C4-2B (cell line): Measurements from ENCODE around the gene OSBP2.

ENCODE experiments used
- H3K27ac ChIP-seq: fragments of 450-650 bp; 2 replicates; pipeline ENCODE4 v1.5.1; 2017
- ZFX ChIP-seq: fragments of 450-650 bp; IDR thresholded peaks from 2 replicates; pipeline ENCODE4 v1.6.1; 2017
- TF ChIP-seq, protein P1 (sequence below): fragments of 450-650 bp; conservative IDR thresholded peaks from 2 replicates; pipeline ENCODE4 v1.5.1; 2017; ENCODE audit warnings: mild to moderate bottlenecking

OSBP2 gene

DNA sequence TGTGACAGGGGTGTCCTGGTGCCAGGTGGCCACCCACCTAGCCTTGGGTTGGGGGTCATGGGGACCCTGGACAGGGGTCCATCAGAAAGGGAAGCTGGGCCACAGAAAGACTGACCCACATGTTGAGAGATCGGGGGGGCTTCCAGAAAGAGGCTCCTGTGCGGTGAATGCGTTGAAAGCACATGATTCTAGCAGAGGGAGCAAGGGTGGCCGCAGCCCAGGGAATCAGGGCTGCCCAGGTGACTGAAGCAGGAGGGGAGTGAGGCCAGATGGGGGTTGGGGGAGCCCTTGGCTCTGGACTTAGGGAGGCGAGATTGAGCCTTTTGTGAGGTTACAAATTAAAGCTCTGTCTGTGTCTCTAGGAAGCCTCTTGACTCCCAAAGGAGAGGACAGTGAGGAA lies 193.2 kb downstream of the OSBP2 start:
- no peak overlapping the region for H3K27ac ChIP-seq
- TF ChIP-seq, protein P1, sequence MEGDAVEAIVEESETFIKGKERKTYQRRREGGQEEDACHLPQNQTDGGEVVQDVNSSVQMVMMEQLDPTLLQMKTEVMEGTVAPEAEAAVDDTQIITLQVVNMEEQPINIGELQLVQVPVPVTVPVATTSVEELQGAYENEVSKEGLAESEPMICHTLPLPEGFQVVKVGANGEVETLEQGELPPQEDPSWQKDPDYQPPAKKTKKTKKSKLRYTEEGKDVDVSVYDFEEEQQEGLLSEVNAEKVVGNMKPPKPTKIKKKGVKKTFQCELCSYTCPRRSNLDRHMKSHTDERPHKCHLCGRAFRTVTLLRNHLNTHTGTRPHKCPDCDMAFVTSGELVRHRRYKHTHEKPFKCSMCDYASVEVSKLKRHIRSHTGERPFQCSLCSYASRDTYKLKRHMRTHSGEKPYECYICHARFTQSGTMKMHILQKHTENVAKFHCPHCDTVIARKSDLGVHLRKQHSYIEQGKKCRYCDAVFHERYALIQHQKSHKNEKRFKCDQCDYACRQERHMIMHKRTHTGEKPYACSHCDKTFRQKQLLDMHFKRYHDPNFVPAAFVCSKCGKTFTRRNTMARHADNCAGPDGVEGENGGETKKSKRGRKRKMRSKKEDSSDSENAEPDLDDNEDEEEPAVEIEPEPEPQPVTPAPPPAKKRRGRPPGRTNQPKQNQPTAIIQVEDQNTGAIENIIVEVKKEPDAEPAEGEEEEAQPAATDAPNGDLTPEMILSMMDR, result no peak
- TF ChIP-seq ZFX, result no peak

DNA sequence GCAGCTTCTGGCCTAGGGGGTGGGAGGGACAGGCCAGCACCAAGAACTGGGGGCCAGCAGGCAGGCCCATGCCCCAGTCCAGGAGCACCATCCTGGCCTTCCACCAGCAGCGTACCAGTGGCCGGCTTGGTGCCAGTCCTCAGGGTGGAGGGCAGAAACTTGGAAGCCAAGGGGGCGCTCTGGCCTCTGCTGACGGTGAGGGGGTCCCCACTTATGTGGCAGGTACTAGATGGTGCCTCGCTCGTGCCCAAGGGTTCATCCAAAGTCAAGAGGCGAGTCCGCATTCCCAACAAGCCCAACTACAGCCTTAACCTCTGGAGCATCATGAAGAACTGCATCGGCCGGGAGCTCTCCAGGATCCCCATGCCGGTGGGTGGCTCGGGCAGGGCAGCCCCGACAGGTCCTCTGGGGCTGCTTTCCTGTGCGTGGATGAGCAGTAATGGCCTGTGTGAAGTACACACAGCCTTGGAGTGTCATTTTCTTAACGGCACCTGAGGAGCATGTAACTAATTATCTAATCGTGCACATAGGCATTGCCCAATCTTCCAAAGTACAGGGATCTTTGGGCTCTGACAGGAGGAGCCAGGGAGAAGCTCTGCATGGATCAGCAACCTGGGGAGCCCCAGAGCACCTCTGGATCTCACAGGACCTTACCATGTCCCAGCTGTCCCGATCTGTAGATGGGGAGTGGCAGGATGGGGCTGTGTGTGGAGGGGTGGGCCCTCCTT lies 194.8 kb downstream of the OSBP2 start:
- TF ChIP-seq, protein P1, result no peak
- no peak for TF ChIP-seq ZFX

DNA sequence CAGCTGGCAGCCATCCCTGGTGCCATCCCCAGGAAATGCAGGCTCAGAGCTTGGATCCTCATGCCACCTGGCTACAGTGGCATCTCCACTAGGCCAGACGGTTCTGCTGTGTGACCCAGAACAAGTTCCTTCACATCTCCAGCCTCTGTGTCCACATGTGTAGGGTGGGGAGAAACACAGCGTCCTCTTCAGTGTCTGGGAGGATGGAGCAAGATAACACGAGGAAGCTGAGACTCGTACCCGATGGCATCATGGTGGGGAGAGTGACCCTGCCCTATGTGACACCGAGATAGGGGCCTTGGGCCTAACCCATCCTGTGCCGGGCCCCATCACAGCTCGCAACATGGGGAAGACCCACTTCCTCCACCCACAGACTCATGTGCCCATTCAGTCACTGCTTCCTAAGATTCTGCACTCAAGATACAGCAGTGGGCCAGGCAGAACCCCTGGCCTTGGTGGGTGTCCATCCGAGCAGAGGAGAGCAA lies 195.4 kb downstream of the OSBP2 start:
- TF ChIP-seq, protein P1, result no peak
- no peak for TF ChIP-seq ZFX

More for the DNA sequence above, 194.8 kb downstream of the OSBP2 start:
- no peak overlapping the region for H3K27ac ChIP-seq

DNA sequence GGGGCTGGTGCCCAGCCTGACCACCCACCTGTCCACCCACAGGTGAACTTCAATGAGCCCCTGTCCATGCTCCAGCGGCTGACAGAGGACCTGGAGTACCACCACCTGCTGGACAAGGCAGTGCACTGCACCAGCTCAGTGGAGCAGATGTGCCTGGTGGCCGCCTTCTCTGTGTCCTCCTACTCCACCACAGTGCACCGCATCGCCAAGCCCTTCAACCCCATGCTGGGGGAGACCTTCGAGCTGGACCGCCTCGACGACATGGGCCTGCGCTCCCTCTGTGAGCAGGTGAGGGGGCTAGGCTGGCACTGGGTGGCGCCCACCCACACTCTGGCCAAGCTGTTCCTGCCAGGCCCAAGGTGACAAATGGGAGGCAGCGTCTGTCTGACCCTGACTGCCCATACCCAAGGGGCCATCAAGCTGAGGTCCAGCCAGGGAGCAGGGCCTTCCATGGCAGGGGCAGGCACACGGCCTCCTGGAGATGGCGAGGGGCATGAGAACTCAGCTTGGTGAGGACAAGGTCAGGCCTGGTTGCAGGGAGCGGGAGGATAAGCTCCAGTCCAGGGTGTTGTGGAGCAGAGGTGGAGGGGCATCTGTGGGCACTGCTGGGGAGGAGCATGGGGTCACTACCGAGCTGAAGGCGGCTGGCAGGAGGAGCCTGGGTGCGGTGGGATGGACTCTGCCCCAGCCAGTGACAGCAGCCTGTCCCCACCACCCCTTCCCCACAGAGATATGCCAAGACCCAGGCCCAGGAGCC lies 196.2 kb downstream of the OSBP2 start:
- H3K27ac ChIP-seq, result no peak overlapping the region
- TF ChIP-seq, protein P1, result peak; percentile 91
- no peak for TF ChIP-seq ZFX

More for the DNA sequence above, 195.4 kb downstream of the OSBP2 start:
- no peak overlapping the region for H3K27ac ChIP-seq

DNA sequence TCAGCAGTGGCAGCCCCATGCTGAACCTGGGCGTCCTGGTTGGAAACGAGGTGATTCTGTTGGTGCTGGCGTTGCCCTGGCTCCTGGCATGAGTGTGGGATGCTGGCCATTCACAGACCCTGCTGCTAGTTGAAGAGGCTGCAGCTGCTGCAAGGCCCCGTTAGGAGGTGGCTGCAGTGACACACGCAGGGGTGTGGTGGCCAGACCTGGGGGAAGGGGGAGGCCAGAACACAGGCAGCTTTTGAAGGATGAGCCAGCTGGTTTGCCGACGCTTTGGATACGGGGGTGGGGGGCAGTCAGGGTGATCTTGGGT lies 196.7 kb downstream of the OSBP2 start:
- TF ChIP-seq, protein P1, result no peak
- TF ChIP-seq ZFX, result no peak
- no peak overlapping the region for H3K27ac ChIP-seq

DNA sequence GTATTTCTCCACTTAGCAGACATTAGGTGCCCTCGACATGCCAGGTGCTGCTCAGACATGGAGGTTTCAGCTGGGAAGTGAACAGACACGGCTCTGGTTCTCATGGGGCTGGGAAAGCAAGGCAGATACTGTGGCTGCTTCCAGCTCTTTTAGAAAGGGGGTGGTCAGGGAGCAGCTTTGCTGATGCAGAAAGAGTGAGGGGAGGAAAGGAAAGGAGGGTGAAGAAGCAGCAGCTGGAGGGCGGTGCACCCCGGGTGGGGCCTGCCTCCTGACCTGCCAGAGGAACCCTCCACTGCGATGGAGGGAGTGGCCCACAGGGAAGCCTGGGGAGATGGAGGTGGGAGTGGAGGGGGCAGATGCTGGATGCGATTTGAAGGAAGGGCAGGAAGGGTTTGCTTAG lies 197.1 kb downstream of the OSBP2 start:
- TF ChIP-seq ZFX, result no peak
- TF ChIP-seq, protein P1, result no peak
- no peak overlapping the region for H3K27ac ChIP-seq

DNA sequence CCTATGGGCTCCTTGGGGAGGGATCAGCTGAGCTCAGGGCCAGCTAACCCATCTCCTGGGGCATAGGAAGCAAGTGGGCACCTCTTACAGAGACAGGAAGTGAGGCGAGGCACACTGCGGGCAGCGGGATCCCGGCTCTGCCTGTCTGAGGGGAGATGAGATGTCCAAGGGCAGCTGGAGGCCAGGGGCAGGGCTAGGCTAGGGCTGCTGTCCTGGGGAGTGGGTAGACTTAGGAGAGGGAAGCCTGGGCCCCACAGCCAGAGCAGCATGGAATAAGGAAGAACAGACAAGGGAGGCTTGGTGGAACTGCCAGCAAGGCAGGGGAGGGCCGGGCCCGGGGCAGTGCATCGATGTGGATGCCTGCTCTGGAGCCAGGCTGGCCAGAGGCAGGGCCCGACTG lies 197.6 kb downstream of the OSBP2 start:
- no peak overlapping the region for H3K27ac ChIP-seq
- TF ChIP-seq, protein P1, result no peak
- TF ChIP-seq ZFX, result no peak
